GM12865 (cell line): ENCODE data around the gene KIAA0930.

Experiments
- DNase-seq: peaks from one replicate; pipeline ENCODE4 v3.0.0; 2010; ENCODE audit warnings: low read depth
- H3K4me3 ChIP-seq: 2 replicates; pipeline ENCODE4 v1.5.1; 2011; ENCODE audit warnings: mild to moderate bottlenecking, low read depth, low read length, control low read depth
- TF ChIP-seq, protein P1 (sequence below): IDR thresholded peaks from 2 replicates; pipeline ENCODE4 v1.5.1; 2011; ENCODE audit warnings: low read length, control low read depth, low read depth, inconsistent platforms; ENCODE audit not compliant: insufficient read depth; ENCODE audit errors: missing control alignments

The KIAA0930 gene

DNA sequence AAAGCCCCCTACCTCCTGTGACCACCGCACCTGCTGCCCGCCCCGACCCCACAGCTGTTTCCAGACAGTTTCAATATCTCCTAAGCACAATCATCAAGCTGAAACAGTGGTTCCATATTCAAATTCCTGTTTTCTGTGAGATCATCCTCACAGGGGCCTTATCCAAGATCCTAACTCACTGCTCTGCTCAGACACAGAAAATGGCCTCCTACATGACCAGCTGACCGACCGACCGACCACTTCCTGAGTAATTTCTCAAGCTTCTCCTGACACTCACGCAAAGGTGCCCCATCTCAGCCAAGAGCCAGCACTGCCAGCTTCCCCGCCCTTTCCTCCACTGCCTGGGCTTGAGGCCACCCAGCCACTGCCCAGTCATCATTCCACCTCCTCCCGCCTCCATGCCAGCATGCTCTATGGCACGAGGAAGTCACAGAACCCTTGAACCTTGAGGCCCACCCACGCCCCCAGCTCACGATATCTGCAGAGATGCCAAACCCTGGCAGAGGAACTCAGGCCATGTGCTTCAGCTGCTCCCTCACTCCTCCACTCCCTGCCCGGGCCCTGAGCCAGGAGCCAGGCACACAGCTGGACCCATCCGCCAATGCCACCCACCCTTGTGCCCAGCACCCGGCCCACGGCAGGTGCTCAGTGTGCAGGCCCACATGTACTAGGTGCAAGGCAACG lies 14.0 kb downstream of the KIAA0930 start:
- TF ChIP-seq, protein P1, sequence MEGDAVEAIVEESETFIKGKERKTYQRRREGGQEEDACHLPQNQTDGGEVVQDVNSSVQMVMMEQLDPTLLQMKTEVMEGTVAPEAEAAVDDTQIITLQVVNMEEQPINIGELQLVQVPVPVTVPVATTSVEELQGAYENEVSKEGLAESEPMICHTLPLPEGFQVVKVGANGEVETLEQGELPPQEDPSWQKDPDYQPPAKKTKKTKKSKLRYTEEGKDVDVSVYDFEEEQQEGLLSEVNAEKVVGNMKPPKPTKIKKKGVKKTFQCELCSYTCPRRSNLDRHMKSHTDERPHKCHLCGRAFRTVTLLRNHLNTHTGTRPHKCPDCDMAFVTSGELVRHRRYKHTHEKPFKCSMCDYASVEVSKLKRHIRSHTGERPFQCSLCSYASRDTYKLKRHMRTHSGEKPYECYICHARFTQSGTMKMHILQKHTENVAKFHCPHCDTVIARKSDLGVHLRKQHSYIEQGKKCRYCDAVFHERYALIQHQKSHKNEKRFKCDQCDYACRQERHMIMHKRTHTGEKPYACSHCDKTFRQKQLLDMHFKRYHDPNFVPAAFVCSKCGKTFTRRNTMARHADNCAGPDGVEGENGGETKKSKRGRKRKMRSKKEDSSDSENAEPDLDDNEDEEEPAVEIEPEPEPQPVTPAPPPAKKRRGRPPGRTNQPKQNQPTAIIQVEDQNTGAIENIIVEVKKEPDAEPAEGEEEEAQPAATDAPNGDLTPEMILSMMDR, result no peak
- DNase-seq, result no peak
- H3K4me3 ChIP-seq, result no peak overlapping the region

DNA sequence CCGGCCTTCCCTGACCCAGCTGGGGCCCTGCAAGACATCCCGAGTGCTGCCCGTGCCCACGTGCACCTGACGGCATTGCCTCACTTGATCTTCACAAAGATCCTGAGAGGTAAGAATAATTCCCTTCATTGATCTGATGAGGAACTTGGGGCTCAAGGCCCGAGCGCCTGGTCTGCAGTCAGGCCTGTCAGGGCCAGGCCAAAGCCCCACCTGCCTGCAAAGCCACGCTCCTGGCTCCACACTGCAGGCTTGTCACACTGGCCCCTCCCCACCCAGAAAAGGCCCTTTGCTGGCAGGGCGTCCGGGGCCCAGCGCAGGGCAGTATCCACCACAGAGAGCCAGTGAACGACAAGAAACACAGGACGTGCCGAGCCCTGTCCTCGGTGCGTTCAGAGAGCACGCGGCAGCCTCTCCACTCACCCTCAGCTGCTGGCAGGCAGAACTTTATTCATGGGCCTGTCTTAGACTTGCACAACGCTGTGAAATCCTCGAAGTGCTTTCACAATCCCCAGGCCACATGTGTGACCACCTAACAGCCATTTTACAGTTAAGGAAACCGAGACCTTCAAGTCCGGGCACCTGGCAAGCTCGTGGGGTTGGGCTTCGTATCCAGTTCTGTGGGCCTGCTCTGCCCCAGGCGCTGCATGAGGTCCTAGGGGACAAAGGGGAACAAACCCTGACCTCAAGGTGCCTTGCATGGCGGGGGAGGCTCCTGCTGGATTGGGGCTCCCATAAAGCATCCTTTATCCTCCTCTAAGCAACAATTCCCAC lies 14.8 kb downstream of the KIAA0930 start:
- no peak overlapping the region for H3K4me3 ChIP-seq
- no peak for DNase-seq
- TF ChIP-seq, protein P1, result no peak

DNA sequence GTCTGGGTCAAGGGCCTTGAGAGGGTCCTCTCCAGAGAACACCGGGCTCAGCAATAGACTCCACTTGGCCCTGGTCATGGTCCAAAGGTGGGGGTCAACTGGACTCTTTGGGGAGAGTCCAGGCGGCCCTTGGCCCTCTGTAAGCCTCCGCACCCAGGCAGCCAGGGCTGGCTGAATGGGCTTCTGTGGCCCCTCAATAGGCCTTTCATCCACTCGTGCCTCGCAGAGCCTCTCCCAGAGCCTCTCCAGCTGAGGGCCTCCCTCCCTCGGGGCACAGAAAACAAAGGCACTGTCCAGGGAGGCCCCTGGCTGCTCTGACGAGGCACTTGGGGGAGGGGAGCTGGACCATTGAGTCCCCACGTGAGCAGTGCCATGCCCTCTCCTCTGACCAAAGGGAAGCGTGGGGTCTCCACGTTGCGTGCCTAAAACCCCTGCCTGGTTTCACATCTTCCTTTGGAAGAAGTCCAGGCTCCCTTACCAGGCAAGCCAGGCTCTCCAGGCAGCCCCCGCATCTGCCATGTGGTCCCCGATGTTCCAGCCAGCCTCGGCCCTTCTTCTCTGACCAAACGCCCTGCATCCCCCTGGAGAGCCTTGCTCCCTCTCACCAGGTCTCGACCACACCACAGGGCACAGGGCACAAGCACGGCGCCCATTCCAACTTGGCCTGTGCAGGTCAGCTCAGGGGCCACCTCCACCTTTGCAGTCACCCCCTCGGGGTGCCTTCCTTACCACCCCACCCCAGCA lies 15.5 kb downstream of the KIAA0930 start:
- no peak overlapping the region for H3K4me3 ChIP-seq
- TF ChIP-seq, protein P1, result no peak
- DNase-seq, result no peak

DNA sequence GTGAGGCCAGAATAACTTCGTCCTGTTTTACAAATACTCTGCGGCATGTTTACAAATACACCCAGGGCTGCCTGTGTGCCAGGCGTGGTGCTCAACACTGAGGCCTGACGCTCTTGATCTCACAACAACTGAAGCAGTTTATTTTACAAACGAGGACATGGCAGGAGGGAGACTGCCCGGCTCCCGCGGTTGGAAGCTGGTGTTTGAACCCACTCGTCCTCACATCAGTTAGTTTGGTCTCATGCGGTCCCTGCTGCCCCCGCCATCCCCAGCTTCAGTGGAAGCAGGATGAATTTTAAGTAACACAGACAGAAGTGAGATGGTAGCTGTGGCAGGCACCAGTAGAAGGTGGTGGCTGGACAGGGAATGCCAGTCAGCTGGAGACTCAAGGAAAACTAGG lies 16.4 kb downstream of the KIAA0930 start:
- no peak overlapping the region for H3K4me3 ChIP-seq
- TF ChIP-seq, protein P1, result no peak
- no peak for DNase-seq

DNA sequence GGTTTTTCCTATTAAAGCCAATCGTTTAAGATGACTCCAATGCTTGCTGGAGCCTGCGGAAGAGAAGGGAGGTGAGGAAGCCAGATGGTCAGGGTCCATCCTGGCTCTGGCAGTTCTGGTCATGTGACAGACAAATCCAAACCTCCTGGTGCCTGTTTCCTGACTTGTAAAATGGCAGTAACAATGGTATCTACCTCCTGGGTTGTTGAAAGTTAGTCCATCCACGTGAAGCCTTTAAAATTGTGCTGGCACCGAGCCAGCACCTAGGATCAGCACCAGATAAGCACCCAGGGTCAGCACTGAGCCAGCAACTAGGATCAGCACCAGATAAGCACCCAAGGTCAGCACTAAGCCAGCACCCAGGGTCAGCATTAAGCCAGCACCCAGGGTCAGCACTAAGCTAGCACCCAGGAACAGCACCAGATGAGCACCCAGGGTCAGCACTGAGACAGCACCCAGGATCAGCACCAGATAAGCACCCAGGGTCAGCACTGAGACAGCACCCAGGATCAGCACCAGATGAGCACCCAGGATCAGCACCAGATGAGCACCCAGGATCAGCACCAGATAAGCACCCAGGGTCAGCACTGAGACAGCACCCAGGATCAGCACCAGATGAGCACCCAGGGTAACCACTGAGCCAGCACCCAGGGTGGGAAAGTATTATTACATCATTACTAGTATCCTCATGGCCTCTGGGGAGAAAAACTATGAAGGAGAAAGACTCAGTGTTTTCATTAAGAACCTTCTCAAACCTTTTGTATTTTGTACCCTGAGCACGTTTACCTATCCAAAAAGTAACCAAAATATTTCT lies 17.2 kb downstream of the KIAA0930 start:
- DNase-seq, result no peak
- H3K4me3 ChIP-seq, result no peak overlapping the region
- TF ChIP-seq, protein P1, result no peak

DNA sequence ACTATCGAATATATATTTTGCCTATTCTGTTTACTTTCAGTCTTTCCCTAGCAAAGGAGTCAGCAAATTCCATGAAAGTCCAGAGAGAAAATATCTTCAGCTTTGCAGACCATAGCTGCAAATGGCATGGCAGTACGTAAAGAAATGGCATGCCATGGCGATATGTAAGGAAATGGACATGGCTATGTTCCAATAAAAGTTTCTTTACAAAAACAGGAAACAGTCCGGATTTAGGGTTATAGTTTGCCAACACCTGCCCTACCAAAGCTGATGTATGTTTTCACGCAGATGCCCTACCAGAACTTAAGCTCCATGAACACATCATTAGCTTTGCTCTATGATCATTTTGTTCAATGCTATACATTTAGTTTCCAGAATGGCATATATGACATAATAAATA lies 19.5 kb downstream of the KIAA0930 start:
- TF ChIP-seq, protein P1, result no peak
- no peak for DNase-seq
- no peak overlapping the region for H3K4me3 ChIP-seq
